ENCODE data around the gene FBXW8.
"Not testable (repeated sequence)": the region's sequence is repeated elsewhere in the genome, so short reads cannot be mapped to it uniquely, and the experiment has no call there.

The FBXW8 gene

GRCh38 chr12:117042171-117042842 is 131.6 kb downstream of the FBXW8 start:
- no peak for DNase-seq

GRCh38 chr12:117042862-117043261 is 132.1 kb downstream of the FBXW8 start:
- no peak for DNase-seq

- DNase-seq: no peak
Observed at GRCh38 chr12:117044311-117044710, 133.6 kb downstream of the FBXW8 start.

- no peak for DNase-seq
Observed at GRCh38 chr12:117044790-117045159, 134.0 kb downstream of the FBXW8 start.

- peak; percentile 35 for DNase-seq
Observed at GRCh38 chr12:117045160-117046010, 134.6 kb downstream of the FBXW8 start.

GRCh38 chr12:117046011-117046369 is 135.2 kb downstream of the FBXW8 start:
- no peak for DNase-seq

- DNase-seq: no peak
Observed at GRCh38 chr12:117046425-117046824, 135.7 kb downstream of the FBXW8 start.

- DNase-seq: no peak
Observed at GRCh38 chr12:117046861-117047530, 136.2 kb downstream of the FBXW8 start.

- DNase-seq: no peak
Observed at GRCh38 chr12:117047810-117048584, 137.2 kb downstream of the FBXW8 start.

GRCh38 chr12:117048585-117048904 is 137.8 kb downstream of the FBXW8 start:
- DNase-seq: no peak

- no peak for DNase-seq
Observed at GRCh38 chr12:117049295-117049694, 138.5 kb downstream of the FBXW8 start.

GRCh38 chr12:117050060-117050459 is 139.3 kb downstream of the FBXW8 start:
- DNase-seq: no peak

- DNase-seq: no peak
Observed at GRCh38 chr12:117051380-117051779, 140.6 kb downstream of the FBXW8 start.

GRCh38 chr12:117052386-117053049 is 141.8 kb downstream of the FBXW8 start:
- DNase-seq: no peak

GRCh38 chr12:117053050-117053400 is 142.3 kb downstream of the FBXW8 start:
- no peak for DNase-seq

GRCh38 chr12:117053597-117054201 is 142.9 kb downstream of the FBXW8 start:
- no peak for DNase-seq

- no peak for DNase-seq
Observed at GRCh38 chr12:117054279-117054678, 143.5 kb downstream of the FBXW8 start.

GRCh38 chr12:117057626-117058025 is 146.9 kb downstream of the FBXW8 start:
- not testable (repeated sequence) for DNase-seq

GRCh38 chr12:117058442-117059072 is 147.8 kb downstream of the FBXW8 start:
- no peak for DNase-seq

GRCh38 chr12:117059156-117059555 is 148.4 kb downstream of the FBXW8 start:
- no peak for DNase-seq

GRCh38 chr12:117060246-117060928 is 149.6 kb downstream of the FBXW8 start:
- DNase-seq: no peak

All from NCI-H748 treated with DMSO at 0.1 percent for 48 hours (cell line).